ENCODE data around the gene AGPAT4.
A peak's percentile ranks its signal among the peaks of the same experiment; 100 is the strongest.

The AGPAT4 gene

GRCh38 chr6:161211380-161212035 is 62.4 kb downstream of the AGPAT4 start:
- peaks cover 4% of the 10 kb centered on the region for H3K36me3 Mint-ChIP-seq (ENCODE audit: insufficient read depth)
- no peaks in the 10 kb centered on the region for H3K9me3 Mint-ChIP-seq
- ATAC-seq (replicated peaks) (no peak), DNase-seq (no peak)
- no peak overlapping the region for H3K27ac Mint-ChIP-seq
- no peak overlapping the region for H3K4me3 Mint-ChIP-seq
- H3K27me3 Mint-ChIP-seq = no peaks in the 10 kb centered on the region
- peaks cover 5 to 14% of the 10 kb centered on the region in 2 donors for H3K4me1 Mint-ChIP-seq (ENCODE audit: low read depth in 2 of 2)

- no peaks in the 10 kb centered on the region for H3K27me3 Mint-ChIP-seq
- no peak overlapping the region for H3K27ac Mint-ChIP-seq
- H3K4me3 Mint-ChIP-seq = no peak overlapping the region
- no peak for ATAC-seq (replicated peaks)
- peaks cover 5 to 19% of the 10 kb centered on the region in 2 donors for H3K4me1 Mint-ChIP-seq (ENCODE audit: low read depth in 2 of 2)
- H3K9me3 Mint-ChIP-seq = no peaks in the 10 kb centered on the region
- DNase-seq = no peak
- H3K36me3 Mint-ChIP-seq (ENCODE audit: insufficient read depth) = peaks cover 4% of the 10 kb centered on the region
Observed at GRCh38 chr6:161210857-161211256, 63.0 kb downstream of the AGPAT4 start.

- H3K4me1 Mint-ChIP-seq (ENCODE audit: low read depth in 2 of 2) = peaks cover 13 to 20% of the 10 kb centered on the region in 2 donors
Observed at GRCh38 chr6:161207200-161207599, 66.7 kb downstream of the AGPAT4 start.

GRCh38 chr6:161204866-161205557 is 68.8 kb downstream of the AGPAT4 start:
- no peaks in the 10 kb centered on the region for H3K9me3 Mint-ChIP-seq
- H3K4me1 Mint-ChIP-seq (ENCODE audit: low read depth in 2 of 2) = peaks cover 13 to 22% of the 10 kb centered on the region in 2 donors
- no peak overlapping the region for H3K4me3 Mint-ChIP-seq
- peaks cover 4% of the 10 kb centered on the region for H3K36me3 Mint-ChIP-seq (ENCODE audit: insufficient read depth)
- no peaks in the 10 kb centered on the region for H3K27me3 Mint-ChIP-seq
- DNase-seq = no peak
- H3K27ac Mint-ChIP-seq = no peak overlapping the region
- no peak for ATAC-seq (replicated peaks)

More at GRCh38 chr6:161207200-161207599, 66.7 kb downstream of the AGPAT4 start:
- H3K36me3 Mint-ChIP-seq (ENCODE audit: insufficient read depth) = peaks cover 4% of the 10 kb centered on the region
- H3K27ac Mint-ChIP-seq = peak overlapping the region in 1 of 2 donors; percentile 6
- no peak for DNase-seq
- no peaks in the 10 kb centered on the region for H3K27me3 Mint-ChIP-seq
- ATAC-seq (replicated peaks) = no peak
- H3K4me3 Mint-ChIP-seq = no peak overlapping the region
- H3K9me3 Mint-ChIP-seq = no peaks in the 10 kb centered on the region

- H3K27ac Mint-ChIP-seq = no peak overlapping the region
- H3K4me1 Mint-ChIP-seq (ENCODE audit: low read depth in 2 of 2) = peaks cover 8 to 20% of the 10 kb centered on the region in 2 donors
- H3K9me3 Mint-ChIP-seq = no peaks in the 10 kb centered on the region
- ATAC-seq (replicated peaks) (no peak), DNase-seq (no peak)
- H3K4me3 Mint-ChIP-seq = no peak overlapping the region
- H3K36me3 Mint-ChIP-seq (ENCODE audit: insufficient read depth) = no peaks in the 10 kb centered on the region
- no peaks in the 10 kb centered on the region for H3K27me3 Mint-ChIP-seq
Observed at GRCh38 chr6:161200610-161201370, 73.1 kb downstream of the AGPAT4 start.

GRCh38 chr6:161199850-161200249 is 74.0 kb downstream of the AGPAT4 start:
- Mint-ChIP-seq H3K36me3 (ENCODE audit: insufficient read depth) (no peaks in the 10 kb centered on the region), H3K27me3 (no peaks in the 10 kb centered on the region), H3K4me3 (no peak overlapping the region), H3K4me1 (ENCODE audit: low read depth in 2 of 2) (peaks cover 4 to 15% of the 10 kb centered on the region in 2 donors), H3K27ac (peak overlapping the region; percentile 6 to 56), H3K9me3 (no peaks in the 10 kb centered on the region)
- DNase-seq = no peak
- no peak for ATAC-seq (replicated peaks)

- H3K27me3 Mint-ChIP-seq = no peaks in the 10 kb centered on the region
- DNase-seq = no peak
- no peak overlapping the region for H3K4me3 Mint-ChIP-seq
- peaks cover 0 to 13% of the 10 kb centered on the region in 2 donors for H3K4me1 Mint-ChIP-seq (ENCODE audit: low read depth in 2 of 2)
- H3K27ac Mint-ChIP-seq = no peak overlapping the region
- H3K36me3 Mint-ChIP-seq (ENCODE audit: insufficient read depth) = no peaks in the 10 kb centered on the region
- no peaks in the 10 kb centered on the region for H3K9me3 Mint-ChIP-seq
- no peak for ATAC-seq (replicated peaks)
Observed at GRCh38 chr6:161198783-161199460, 74.9 kb downstream of the AGPAT4 start.

- Mint-ChIP-seq H3K4me1 (ENCODE audit: low read depth in 2 of 2) (peaks cover 0 to 13% of the 10 kb centered on the region in 2 donors), H3K27ac (no peak overlapping the region)
- no peak for DNase-seq
Observed at GRCh38 chr6:161198176-161198575, 75.7 kb downstream of the AGPAT4 start.

GRCh38 chr6:161195386-161195785 is 78.5 kb downstream of the AGPAT4 start:
- H3K36me3 Mint-ChIP-seq (ENCODE audit: insufficient read depth) = no peaks in the 10 kb centered on the region
- no peak overlapping the region for H3K27ac Mint-ChIP-seq
- H3K4me1 Mint-ChIP-seq (ENCODE audit: low read depth in 2 of 2) = peaks cover 0 to 10% of the 10 kb centered on the region in 2 donors
- no peaks in the 10 kb centered on the region for H3K27me3 Mint-ChIP-seq
- ATAC-seq (replicated peaks) (no peak), DNase-seq (no peak)
- peaks cover 3 to 9% of the 10 kb centered on the region in 2 donors for H3K9me3 Mint-ChIP-seq
- no peak overlapping the region for H3K4me3 Mint-ChIP-seq

More at GRCh38 chr6:161198176-161198575, 75.7 kb downstream of the AGPAT4 start:
- ATAC-seq (replicated peaks) = no peak
- no peaks in the 10 kb centered on the region for H3K9me3 Mint-ChIP-seq
- H3K4me3 Mint-ChIP-seq = no peak overlapping the region
- H3K36me3 Mint-ChIP-seq (ENCODE audit: insufficient read depth) = no peaks in the 10 kb centered on the region
- no peaks in the 10 kb centered on the region for H3K27me3 Mint-ChIP-seq

GRCh38 chr6:161194374-161194773 is 79.5 kb downstream of the AGPAT4 start:
- H3K4me1 Mint-ChIP-seq (ENCODE audit: low read depth in 2 of 2) = peaks cover 0 to 5% of the 10 kb centered on the region in 2 donors
- no peaks in the 10 kb centered on the region for H3K27me3 Mint-ChIP-seq
- H3K27ac Mint-ChIP-seq = no peak overlapping the region
- DNase-seq (no peak), ATAC-seq (replicated peaks) (no peak)
- H3K36me3 Mint-ChIP-seq (ENCODE audit: insufficient read depth) = no peaks in the 10 kb centered on the region
- peaks cover 3 to 9% of the 10 kb centered on the region in 2 donors for H3K9me3 Mint-ChIP-seq
- H3K4me3 Mint-ChIP-seq = no peak overlapping the region

GRCh38 chr6:161192636-161193411 is 81.0 kb downstream of the AGPAT4 start:
- no peak for DNase-seq
- Mint-ChIP-seq H3K4me3 (no peak overlapping the region), H3K4me1 (ENCODE audit: low read depth in 2 of 2) (peaks cover 0 to 4% of the 10 kb centered on the region in 2 donors), H3K9me3 (peaks cover 3 to 9% of the 10 kb centered on the region in 2 donors), H3K27me3 (no peaks in the 10 kb centered on the region), H3K27ac (peak overlapping the region in 1 of 2 donors; percentile 66), H3K36me3 (ENCODE audit: insufficient read depth) (no peaks in the 10 kb centered on the region)
- no peak for ATAC-seq (replicated peaks)

- Mint-ChIP-seq H3K4me1 (ENCODE audit: low read depth in 2 of 2) (peaks cover 4 to 6% of the 10 kb centered on the region in 2 donors), H3K9me3 (peaks cover 3 to 9% of the 10 kb centered on the region in 2 donors), H3K36me3 (ENCODE audit: insufficient read depth) (no peaks in the 10 kb centered on the region), H3K27ac (no peak overlapping the region), H3K4me3 (no peak overlapping the region), H3K27me3 (no peaks in the 10 kb centered on the region)
- ATAC-seq (replicated peaks) = no peak
- DNase-seq = no peak
Observed at GRCh38 chr6:161191671-161192070, 82.2 kb downstream of the AGPAT4 start.
